ENCODE results near the gene C19orf73. TPM values are rescaled to one million over a fixed set of nuclear protein-coding genes. Genes with fewer than 3 reads are reported as not detected.
A peak's percentile ranks its signal among the peaks of the same experiment; 100 is the strongest.

C19orf73 gene, protein sequence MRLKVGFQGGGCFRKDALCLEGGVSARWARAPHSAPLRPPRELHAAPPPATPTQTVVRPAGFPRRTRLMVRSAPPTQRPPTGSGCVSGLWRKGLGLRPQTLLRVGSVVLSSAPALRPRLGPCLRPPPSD
- 0.15 TPM in 1 of 2 replicates, not detected in the other for total RNA-seq (2014; rRNA removed)
- percentile 36 among the genes with signal in this experiment for Bru-seq, nascent RNA
- BruChase-seq, experiment 1, labeled RNA remaining after a 6-hour chase = percentile 45 among the genes with signal in this experiment
- percentile 24 among the genes with signal in this experiment for BruChase-seq, experiment 2, labeled RNA remaining after a 2-hour chase
- long read RNA-seq = 0 reads

DNA sequence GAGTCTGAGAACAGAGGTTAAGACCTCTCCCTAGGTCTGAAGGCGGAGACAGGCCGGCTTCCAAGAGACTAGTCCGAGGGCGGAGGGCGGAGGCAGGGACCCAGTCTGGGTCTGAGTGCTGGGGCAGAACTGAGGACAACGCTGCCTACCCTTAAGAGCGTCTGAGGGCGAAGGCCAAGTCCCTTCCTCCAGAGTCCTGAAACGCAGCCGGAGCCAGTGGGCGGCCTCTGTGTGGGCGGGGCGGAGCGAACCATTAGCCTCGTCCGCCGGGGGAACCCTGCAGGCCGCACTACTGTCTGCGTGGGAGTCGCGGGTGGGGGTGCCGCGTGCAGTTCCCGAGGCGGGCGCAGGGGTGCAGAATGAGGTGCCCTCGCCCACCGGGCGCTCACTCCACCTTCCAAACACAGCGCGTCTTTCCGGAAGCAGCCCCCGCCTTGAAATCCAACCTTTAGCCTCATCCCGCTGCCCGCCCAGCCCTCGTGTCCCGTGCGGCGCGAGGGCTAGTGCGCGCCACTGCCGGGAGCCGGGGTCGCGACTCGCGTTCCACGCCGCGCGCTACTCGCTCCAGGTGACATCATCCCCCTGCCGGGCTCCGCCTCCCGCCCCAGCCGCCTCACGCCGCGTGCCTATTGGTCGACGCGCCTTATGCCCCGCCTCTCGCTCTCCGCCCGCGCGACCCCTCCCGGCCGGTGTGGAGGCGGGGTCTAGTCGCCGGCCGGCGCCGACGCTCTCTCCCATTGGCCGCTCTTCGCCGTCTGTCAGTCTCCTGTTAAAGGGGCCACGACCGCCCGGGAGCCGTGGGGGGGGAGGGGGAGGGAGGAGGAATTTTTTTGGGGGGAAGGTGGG lies at the start of gene C19orf73:
Gene C19orf73, minus strand, starts transcription at position 579 of the 846 bp plus-strand sequence. Its CDS starts 121 bp downstream, at position 458.
- Histone ChIP-seq H3K27ac (ENCODE audit: low read length) (peak within 1 kb of the TSS; percentile 52; the same call in 1 of the 2 replicates), H3K9me3 (ENCODE audit: low read length) (no peaks in the 10 kb centered on the region), H3K9me2 (replicated peaks; ENCODE audit: low read length) (no peaks in the 10 kb centered on the region), H2AFZ (ENCODE audit: low read length) (peak within 1 kb of the TSS; percentile 88), H4K20me1 (ENCODE audit: low read length) (no peaks in the 10 kb centered on the region), H3K9ac (ENCODE audit: low read length) (peak within 1 kb of the TSS; percentile 70), H3K4me1 (ENCODE audit: insufficient read depth, low read length) (peaks cover 8% of the 10 kb centered on the region; the same call in 1 of the 2 replicates), H3K79me2 (ENCODE audit: low read length) (no peaks in the 10 kb centered on the region), H3K4me3 (ENCODE audit: low read length) (peak within 1 kb of the TSS; percentile 75), H3K27me3 (ENCODE audit: low read length) (no peaks in the 10 kb centered on the region), H3K4me2 (ENCODE audit: low read length) (peak within 1 kb of the TSS; percentile 84), H3F3A (ENCODE audit: low read length, unreplicated experiment) (no peaks in the 10 kb centered on the region), H3K36me3 (ENCODE audit: low read depth, low read length) (no peaks in the 10 kb centered on the region)
- TF ChIP-seq EZH2phosphoT487 (IDR thresholded peaks at IDR 0.05; ENCODE audit: borderline replicate concordance, low read length) (no peak), EZH2 (IDR thresholded peaks at IDR 0.05; ENCODE audit: low read length, unreplicated experiment) (no peak)
- TF ChIP-seq, protein P1, sequence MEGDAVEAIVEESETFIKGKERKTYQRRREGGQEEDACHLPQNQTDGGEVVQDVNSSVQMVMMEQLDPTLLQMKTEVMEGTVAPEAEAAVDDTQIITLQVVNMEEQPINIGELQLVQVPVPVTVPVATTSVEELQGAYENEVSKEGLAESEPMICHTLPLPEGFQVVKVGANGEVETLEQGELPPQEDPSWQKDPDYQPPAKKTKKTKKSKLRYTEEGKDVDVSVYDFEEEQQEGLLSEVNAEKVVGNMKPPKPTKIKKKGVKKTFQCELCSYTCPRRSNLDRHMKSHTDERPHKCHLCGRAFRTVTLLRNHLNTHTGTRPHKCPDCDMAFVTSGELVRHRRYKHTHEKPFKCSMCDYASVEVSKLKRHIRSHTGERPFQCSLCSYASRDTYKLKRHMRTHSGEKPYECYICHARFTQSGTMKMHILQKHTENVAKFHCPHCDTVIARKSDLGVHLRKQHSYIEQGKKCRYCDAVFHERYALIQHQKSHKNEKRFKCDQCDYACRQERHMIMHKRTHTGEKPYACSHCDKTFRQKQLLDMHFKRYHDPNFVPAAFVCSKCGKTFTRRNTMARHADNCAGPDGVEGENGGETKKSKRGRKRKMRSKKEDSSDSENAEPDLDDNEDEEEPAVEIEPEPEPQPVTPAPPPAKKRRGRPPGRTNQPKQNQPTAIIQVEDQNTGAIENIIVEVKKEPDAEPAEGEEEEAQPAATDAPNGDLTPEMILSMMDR (conservative IDR thresholded peaks at IDR 0.05; ENCODE audit: low read depth, low read length) = no peak
- TSS peak; percentile 87 for BruUV-seq (replicated peaks)
- CTCF ChIA-PET = no interaction called here
- ATAC-seq (peak; percentile 78), DNase-seq (peak; percentile 86)
- POLR2A ChIA-PET (ENCODE audit: unreplicated experiment) = no interaction called here
- intact Hi-C loops (cut with micrococcal nuclease) = no loop called here

DNA sequence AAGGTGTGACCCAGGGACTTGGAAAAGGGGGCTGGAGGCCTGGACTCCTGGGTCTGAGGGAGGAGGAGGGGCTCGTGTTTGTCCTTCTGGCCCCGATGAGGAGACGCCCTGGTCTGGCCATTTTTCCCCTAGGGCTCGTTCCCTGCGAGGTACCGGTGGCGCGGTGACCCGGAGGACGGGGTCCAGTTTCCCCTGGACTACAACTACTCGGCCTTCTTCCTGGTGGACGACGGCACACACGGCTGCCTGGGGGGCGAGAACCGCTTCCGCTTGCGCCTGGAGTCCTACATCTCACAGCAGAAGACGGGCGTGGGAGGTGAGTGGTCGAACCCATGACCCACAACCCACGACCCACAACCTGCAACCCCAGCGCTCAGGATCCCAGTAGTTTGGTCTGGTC lies 49.5 kb upstream of the C19orf73 start:
- Histone ChIP-seq H3K4me3 (ENCODE audit: low read length) (no peak overlapping the region), H3K4me2 (ENCODE audit: low read length) (no peak overlapping the region), H3K79me2 (ENCODE audit: low read length) (no peaks in the 10 kb centered on the region), H3K9me2 (replicated peaks; ENCODE audit: low read length) (no peaks in the 10 kb centered on the region), H3K9ac (ENCODE audit: low read length) (no peak overlapping the region), H3K36me3 (ENCODE audit: low read depth, low read length) (peaks cover 23% of the 10 kb centered on the region), H3K4me1 (ENCODE audit: insufficient read depth, low read length) (peaks cover 10% of the 10 kb centered on the region), H3K9me3 (ENCODE audit: low read length) (no peaks in the 10 kb centered on the region), H3K27ac (ENCODE audit: low read length) (no peak overlapping the region), H4K20me1 (ENCODE audit: low read length) (no peaks in the 10 kb centered on the region), H3F3A (ENCODE audit: low read length, unreplicated experiment) (no peaks in the 10 kb centered on the region), H2AFZ (ENCODE audit: low read length) (no peak overlapping the region), H3K27me3 (ENCODE audit: low read length) (no peaks in the 10 kb centered on the region)
- no TSS peak for BruUV-seq (replicated peaks)
- ChIA-PET CTCF (no interaction called here), POLR2A (ENCODE audit: unreplicated experiment) (no interaction called here)
- DNase-seq (no peak), ATAC-seq (no peak)
- intact Hi-C loops (cut with micrococcal nuclease) = no loop called here
- TF ChIP-seq EZH2 (IDR thresholded peaks at IDR 0.05; ENCODE audit: low read length, unreplicated experiment) (no peak), EZH2phosphoT487 (IDR thresholded peaks at IDR 0.05; ENCODE audit: borderline replicate concordance, low read length) (no peak)
- TF ChIP-seq, protein P1 (conservative IDR thresholded peaks at IDR 0.05; ENCODE audit: low read depth, low read length) = no peak

All from PC-3 (cell line).